ENCODE results near the gene AIFM2. TPM values are rescaled to one million over a fixed set of nuclear protein-coding genes. Genes with fewer than 3 reads are reported as not detected.

AIFM2 gene
- total and polyA plus RNA-seq, 2 experiments from 2014 or later = 5.7 to 8.1 TPM

- Histone ChIP-seq H3K9ac (no peak overlapping the region), H3K9me2 (ENCODE audit: insufficient read depth) (no peaks in the 10 kb centered on the region), H3K4me3 (no peak overlapping the region), H3F3A (ENCODE audit: insufficient read depth) (peaks cover 6% of the 10 kb centered on the region), H2AFZ (no peak overlapping the region), H3K36me3 (ENCODE audit: low read depth) (no peaks in the 10 kb centered on the region), H3K4me2 (ENCODE audit: unreplicated experiment) (no peak overlapping the region), H3K79me2 (ENCODE audit: insufficient read depth) (peaks cover 5% of the 10 kb centered on the region), H3K27ac (no peak overlapping the region), H3K4me1 (ENCODE audit: insufficient read depth) (no peaks in the 10 kb centered on the region), H3K9me3 (ENCODE audit: low read depth) (no peaks in the 10 kb centered on the region), H3K27me3 (replicated peaks; ENCODE audit: insufficient read depth) (no peaks in the 10 kb centered on the region), H4K20me1 (ENCODE audit: insufficient read depth) (no peaks in the 10 kb centered on the region)
- TF ChIP-seq EZH2phosphoT487 (IDR thresholded peaks at IDR 0.05; ENCODE audit: insufficient read depth, low read depth) (no peak), EZH2 (IDR thresholded peaks at IDR 0.05; ENCODE audit: insufficient read depth, poor library complexity, severe bottlenecking) (no peak)
- in situ Hi-C loops (cut with MboI) = no loop called here
- 76 to 80% methylated on average over 3 of the region's 3 CpGs for WGBS, 2 experiments (ENCODE audit: low coverage in 1 of 2, low lambda C conversion rate in 2 of 2, missing lambda C conversion rate in 2 of 2)
- DNase-seq = no peak
Observed at GRCh38 chr10:70175516-70175915, 42.9 kb upstream of the AIFM2 start.

- no peaks in the 10 kb centered on the region for H3K9me3 ChIP-seq (ENCODE audit: low read depth)
- H3K27ac ChIP-seq = no peak overlapping the region
- no peaks in the 10 kb centered on the region for H3K36me3 ChIP-seq (ENCODE audit: low read depth)
- DNase-seq = no peak
- H3K4me2 ChIP-seq (ENCODE audit: unreplicated experiment) = no peak overlapping the region
- no peaks in the 10 kb centered on the region for H3K9me2 ChIP-seq (ENCODE audit: insufficient read depth)
- H3K4me3 ChIP-seq = no peak overlapping the region
- in situ Hi-C loops (cut with MboI) = no loop called here
- WGBS, 2 experiments (ENCODE audit: low coverage in 1 of 2, low lambda C conversion rate in 2 of 2, missing lambda C conversion rate in 2 of 2) = 38 to 44% methylated on average over 4 of the region's 4 CpGs
- no peaks in the 10 kb centered on the region for H3K27me3 ChIP-seq (replicated peaks; ENCODE audit: insufficient read depth)
- H4K20me1 ChIP-seq (ENCODE audit: insufficient read depth) = no peaks in the 10 kb centered on the region
- no peak for TF ChIP-seq EZH2 (IDR thresholded peaks at IDR 0.05; ENCODE audit: insufficient read depth, poor library complexity, severe bottlenecking)
- TF ChIP-seq EZH2phosphoT487 (IDR thresholded peaks at IDR 0.05; ENCODE audit: insufficient read depth, low read depth) = no peak
- no peak overlapping the region for H3K9ac ChIP-seq
- H3K79me2 ChIP-seq (ENCODE audit: insufficient read depth) = peaks cover 17% of the 10 kb centered on the region
- peaks cover 6% of the 10 kb centered on the region for H3F3A ChIP-seq (ENCODE audit: insufficient read depth)
- no peaks in the 10 kb centered on the region for H3K4me1 ChIP-seq (ENCODE audit: insufficient read depth)
- peak overlapping the region; percentile 71 for H2AFZ ChIP-seq
Observed at GRCh38 chr10:70174058-70174741, 41.6 kb upstream of the AIFM2 start.

- 1% methylated on average over 27 to 37 of the region's 40 CpGs for WGBS, 2 experiments (ENCODE audit: low coverage in 1 of 2, low lambda C conversion rate in 2 of 2, missing lambda C conversion rate in 2 of 2)
- Histone ChIP-seq H3K4me1 (ENCODE audit: insufficient read depth) (peaks cover 18% of the 10 kb centered on the region), H2AFZ (no peak overlapping the region), H3K9me3 (ENCODE audit: low read depth) (no peaks in the 10 kb centered on the region), H3K27ac (peak overlapping the region; percentile 92), H3K9ac (peak overlapping the region; percentile 99), H3F3A (ENCODE audit: insufficient read depth) (peaks cover 33% of the 10 kb centered on the region), H3K4me2 (ENCODE audit: unreplicated experiment) (peak overlapping the region; percentile 89), H3K4me3 (peak overlapping the region; percentile 99), H3K9me2 (ENCODE audit: insufficient read depth) (no peaks in the 10 kb centered on the region), H3K79me2 (ENCODE audit: insufficient read depth) (peaks cover 61% of the 10 kb centered on the region), H3K27me3 (replicated peaks; ENCODE audit: insufficient read depth) (no peaks in the 10 kb centered on the region), H3K36me3 (ENCODE audit: low read depth) (peaks cover 22% of the 10 kb centered on the region), H4K20me1 (ENCODE audit: insufficient read depth) (peaks cover 17% of the 10 kb centered on the region; the same call in 1 of the 2 replicates)
- in situ Hi-C loops (cut with MboI) = no loop called here
- TF ChIP-seq EZH2 (IDR thresholded peaks at IDR 0.05; ENCODE audit: insufficient read depth, poor library complexity, severe bottlenecking) (no peak), EZH2phosphoT487 (IDR thresholded peaks at IDR 0.05; ENCODE audit: insufficient read depth, low read depth) (no peak)
- DNase-seq = peak; percentile 54
Observed at GRCh38 chr10:70169649-70170364, 37.2 kb upstream of the AIFM2 start.

GRCh38 chr10:70169011-70169410 lies 36.4 kb upstream of the AIFM2 start:
- no peak for TF ChIP-seq EZH2 (IDR thresholded peaks at IDR 0.05; ENCODE audit: insufficient read depth, poor library complexity, severe bottlenecking)
- no peak for TF ChIP-seq EZH2phosphoT487 (IDR thresholded peaks at IDR 0.05; ENCODE audit: insufficient read depth, low read depth)
- H3K27me3 ChIP-seq (replicated peaks; ENCODE audit: insufficient read depth) = no peaks in the 10 kb centered on the region
- in situ Hi-C loops (cut with MboI) = no loop called here
- H3F3A ChIP-seq (ENCODE audit: insufficient read depth) = peaks cover 33% of the 10 kb centered on the region
- H2AFZ ChIP-seq = no peak overlapping the region
- H3K9me3 ChIP-seq (ENCODE audit: low read depth) = no peaks in the 10 kb centered on the region
- DNase-seq = peak; percentile 48
- WGBS, 2 experiments (ENCODE audit: low coverage in 1 of 2, low lambda C conversion rate in 2 of 2, missing lambda C conversion rate in 2 of 2) = 0 to 2% methylated on average over 2 of the region's 2 CpGs
- H3K4me2 ChIP-seq (ENCODE audit: unreplicated experiment) = peak overlapping the region; percentile 89
- H3K9me2 ChIP-seq (ENCODE audit: insufficient read depth) = no peaks in the 10 kb centered on the region
- peak overlapping the region; percentile 92 for H3K27ac ChIP-seq
- peaks cover 22% of the 10 kb centered on the region; the same call in 1 of the 2 replicates for H4K20me1 ChIP-seq (ENCODE audit: insufficient read depth)
- peaks cover 28% of the 10 kb centered on the region for H3K36me3 ChIP-seq (ENCODE audit: low read depth)
- H3K4me3 ChIP-seq = peak overlapping the region; percentile 99
- peaks cover 68% of the 10 kb centered on the region for H3K79me2 ChIP-seq (ENCODE audit: insufficient read depth)
- H3K4me1 ChIP-seq (ENCODE audit: insufficient read depth) = peaks cover 18% of the 10 kb centered on the region
- H3K9ac ChIP-seq = peak overlapping the region; percentile 99

All from GM23248 (cell line).